CD4-positive, alpha-beta T cell (primary cell): ENCODE measurements around the gene SLC1A7. TPM values are rescaled to one million over a fixed set of nuclear protein-coding genes. Genes with fewer than 3 reads are reported as not detected.

Experiments used
- ATAC-seq: fragments of 200-7000 bp; cut with Tn5 transposase; one replicate; pipeline ENCODE4 v1.10.0; 2022; ENCODE audit warnings: mild to moderate bottlenecking; ENCODE audit not compliant: poor library complexity
- CTCF ChIA-PET: fragments of 350-600 bp; sonication (Branson Sonifier 250); formaldehyde crosslinking; loops from one replicate; lab custom pipeline; 2021; ENCODE audit warnings: antibody characterized with exemption, inconsistent platforms; lab: Charles Lee
- POLR2A ChIA-PET: fragments of 350-600 bp; sonication (Branson Sonifier 250); formaldehyde crosslinking; loops from one replicate; lab custom pipeline; 2021; ENCODE audit warnings: antibody characterized with exemption, inconsistent platforms; lab: Charles Lee
- DNase-seq, 14 experiments: peaks; one replicate each; pipeline ENCODE4 v3.0.0-alpha.2; 2013 to 2020; ENCODE audit warnings: mixed read lengths in 2 of 14
- H3K27ac ChIP-seq, 2 donors: one replicate each; pipeline versions ENCODE4 v1.5.1 to v1.7.0; 2013; ENCODE audit warnings: low read length in 2 of 2, low read depth in 1 of 2, mild to moderate bottlenecking in 1 of 2
- H3K27me3 ChIP-seq, 2 experiments: 1 replicate in 1 of 2; 2 replicates in 1 of 2; pipeline versions ENCODE4 v1.6.1 to v1.7.0; 2013; ENCODE audit warnings: low read length in 2 of 2, control low read depth in 1 of 2, mild to moderate bottlenecking in 1 of 2, moderate library complexity in 1 of 2; ENCODE audit not compliant: insufficient read depth in 2 of 2, control insufficient read depth in 1 of 2
- H3K36me3 ChIP-seq: one replicate; pipeline ENCODE4 v1.6.1; 2013; ENCODE audit warnings: low read length, control low read depth; ENCODE audit not compliant: insufficient read depth
- H3K4me1 ChIP-seq: one replicate; pipeline ENCODE4 v1.6.1; 2013; ENCODE audit warnings: low read length, control low read depth; ENCODE audit not compliant: insufficient read depth
- H3K4me3 ChIP-seq: one replicate; pipeline ENCODE4 v1.5.1; 2013; ENCODE audit warnings: mild to moderate bottlenecking, low read length, moderate library complexity
- H3K9me3 ChIP-seq, 2 experiments: 1 replicate in 1 of 2; 2 replicates in 1 of 2; pipeline versions ENCODE4 v1.6.1 to v1.7.0; 2013; ENCODE audit warnings: low read length in 2 of 2, mild to moderate bottlenecking in 2 of 2, control low read depth in 1 of 2, moderate library complexity in 1 of 2; ENCODE audit not compliant: control insufficient read depth in 1 of 2, insufficient read depth in 1 of 2
- H3K27ac Mint-ChIP-seq: one replicate; pipeline ENCODE4 v1.8.0; 2020; ENCODE audit warnings: mixed read lengths
- H3K27me3 Mint-ChIP-seq: one replicate; pipeline ENCODE4 v1.8.0; 2021; ENCODE audit warnings: mixed read lengths
- H3K36me3 Mint-ChIP-seq: one replicate; pipeline ENCODE4 v1.8.0; 2021; ENCODE audit warnings: low read depth, mixed read lengths
- H3K4me1 Mint-ChIP-seq: one replicate; pipeline ENCODE4 v1.8.0; 2021; ENCODE audit warnings: low read depth, mixed read lengths
- H3K4me3 Mint-ChIP-seq: one replicate; pipeline ENCODE4 v1.8.0; 2020; ENCODE audit warnings: mild to moderate bottlenecking, mixed read lengths
- H3K9me3 Mint-ChIP-seq: one replicate; pipeline ENCODE4 v1.8.0; 2020; ENCODE audit warnings: mixed read lengths
- CTCF ChIP-seq: fragments of 200-600 bp; IDR thresholded peaks from one replicate; pipeline ENCODE4 v1.8.0; 2022; ENCODE audit warnings: antibody characterized with exemption, mild to moderate bottlenecking
- intact Hi-C, 2 experiments: fragments of 100-400 bp; cut with DNase I in 1 of 2; cut with micrococcal nuclease in 1 of 2; formaldehyde crosslinking; loops; one replicate each; pipeline versions ENCODE4 v1.15.1 to v1.9.0; 2023 to 2025; cut with DNase I, micrococcal nuclease
- total RNA-seq, 174 experiments: library from RNA in 2 of 174; stranded (reverse) in 2 of 174; gene quantifications; one replicate each; pipeline ENCODE4 v1.2.3 and lab custom pipeline; 2021 to 2026

SLC1A7 gene
- total RNA-seq, 2 experiments from 2014 or later: not detected

DNA sequence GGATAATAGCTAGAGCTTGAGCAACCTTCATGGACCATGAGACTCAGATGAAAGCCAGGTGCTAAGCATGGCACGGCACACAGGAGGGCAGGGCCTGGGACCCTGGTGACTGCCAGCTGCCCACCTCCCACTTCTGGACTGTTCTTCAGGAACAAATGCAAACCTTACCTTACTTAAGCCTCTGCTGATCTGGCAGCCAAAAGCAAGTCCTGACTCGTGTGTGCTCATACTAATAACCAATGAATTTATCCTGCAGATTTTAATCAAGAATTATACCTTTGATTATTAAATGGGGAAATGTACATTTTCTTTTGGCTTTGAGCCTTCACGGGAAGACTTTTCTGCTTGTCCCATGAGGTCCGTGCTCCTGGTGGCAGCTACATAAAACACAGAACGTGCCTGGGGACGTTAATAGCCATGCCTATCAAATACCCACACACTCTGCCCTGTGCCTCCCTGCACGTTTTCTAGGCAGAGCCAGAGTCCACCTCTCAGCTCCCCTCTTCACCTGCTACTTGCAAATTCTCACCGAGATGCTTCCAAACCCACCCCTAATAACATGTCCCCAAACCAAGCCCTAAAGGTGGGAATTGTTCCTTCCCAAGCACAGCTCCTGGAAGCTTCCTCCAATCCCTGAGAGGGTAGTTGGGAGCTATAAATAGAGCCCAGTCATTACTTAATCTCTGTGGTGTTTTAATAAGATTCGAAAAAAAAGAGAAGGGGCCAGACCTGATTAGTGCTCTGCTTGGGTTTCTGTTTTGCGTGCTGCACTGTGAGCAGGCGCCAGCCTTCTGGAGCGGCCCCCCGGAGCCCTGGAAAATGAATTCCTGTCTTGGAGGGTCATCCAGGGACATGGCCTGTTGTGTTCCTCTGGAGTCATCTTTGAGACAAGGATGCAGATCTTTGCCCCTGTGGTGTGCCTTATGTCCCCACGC, 33.5 kb downstream of the SLC1A7 start:
- H3K27ac Mint-ChIP-seq: no peak overlapping the region
- CTCF ChIA-PET: no interaction called here

DNA sequence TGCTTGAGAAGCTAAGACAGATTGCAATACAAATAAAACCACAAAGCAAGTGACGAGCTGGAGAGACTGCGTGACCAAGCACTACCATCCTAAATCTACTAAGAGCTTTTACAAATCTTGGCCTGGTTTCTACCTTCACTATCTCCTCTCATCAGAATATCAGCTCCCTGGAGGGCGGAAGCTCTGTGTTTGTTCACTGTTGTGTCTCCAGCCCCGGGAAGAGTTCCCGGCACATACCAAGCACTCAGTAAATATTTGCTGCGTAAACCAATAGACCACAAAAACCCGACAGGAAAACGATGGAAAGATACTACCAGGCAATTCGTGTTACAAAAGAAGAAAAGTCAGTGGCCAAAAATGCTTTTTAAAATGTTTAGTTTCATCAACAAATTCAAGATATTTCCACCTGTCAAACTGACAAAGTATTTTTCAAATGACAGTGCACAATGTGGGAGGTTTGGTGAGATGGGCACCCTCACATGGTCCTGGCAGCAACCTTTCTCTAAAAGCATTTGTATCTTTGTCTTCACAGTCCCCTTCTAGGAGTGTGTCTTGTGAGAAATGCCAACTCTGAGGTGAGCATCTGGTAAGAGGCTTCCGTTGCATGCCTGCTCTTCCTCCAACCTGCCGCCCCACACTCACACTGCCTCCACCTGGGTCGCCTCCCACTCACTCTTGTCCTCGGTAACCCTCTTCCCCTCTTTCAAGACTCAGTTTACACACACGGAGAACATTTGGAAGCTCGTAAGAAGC, 34.7 kb downstream of the SLC1A7 start:
- ChIA-PET CTCF (no interaction called here), POLR2A (interaction anchor here (0.7 kb wide), 1 partner anchor 40 kb away, joined by 4 read pairs; no protein-coding TSS in a partner anchor)
- TF ChIP-seq CTCF: no peak
- Histone ChIP-seq H3K27ac (no peak overlapping the region), H3K9me3 (peaks cover 0 to 3% of the 10 kb centered on the region in 2 experiments), H3K36me3 (no peaks in the 10 kb centered on the region), H3K4me3 (no peak overlapping the region), H3K4me1 (peaks cover 9% of the 10 kb centered on the region), H3K27me3 (no peaks in the 10 kb centered on the region)
- H3K4me1 Mint-ChIP-seq: peaks cover 16% of the 10 kb centered on the region
- no peak overlapping the region for H3K27ac Mint-ChIP-seq
- peaks cover 2% of the 10 kb centered on the region for H3K9me3 Mint-ChIP-seq
- ATAC-seq: peak; percentile 21
- intact Hi-C loops: no loop called here
- H3K4me3 Mint-ChIP-seq: peak overlapping the region; percentile 36
- no peaks in the 10 kb centered on the region for H3K36me3 Mint-ChIP-seq
- no peaks in the 10 kb centered on the region for H3K27me3 Mint-ChIP-seq
- no peak for DNase-seq

More for the DNA sequence above, 33.5 kb downstream of the SLC1A7 start:
- Histone ChIP-seq H3K27ac (no peak overlapping the region), H3K4me1 (peaks cover 9% of the 10 kb centered on the region), H3K27me3 (no peaks in the 10 kb centered on the region), H3K4me3 (no peak overlapping the region), H3K9me3 (peaks cover 0 to 5% of the 10 kb centered on the region in 2 experiments), H3K36me3 (no peaks in the 10 kb centered on the region)
- DNase-seq (no peak), ATAC-seq (no peak)
- Mint-ChIP-seq H3K4me3 (no peak overlapping the region), H3K9me3 (peaks cover 2% of the 10 kb centered on the region), H3K4me1 (peaks cover 16% of the 10 kb centered on the region), H3K27me3 (no peaks in the 10 kb centered on the region), H3K36me3 (no peaks in the 10 kb centered on the region)
- intact Hi-C loops: no loop called here
- POLR2A ChIA-PET: no interaction called here
- no peak for TF ChIP-seq CTCF

GRCh38 chr1:53107090-53107489, 35.3 kb downstream of the SLC1A7 start:
- DNase-seq: no peak
- Mint-ChIP-seq H3K27ac (no peak overlapping the region), H3K4me1 (peaks cover 16% of the 10 kb centered on the region), H3K27me3 (no peaks in the 10 kb centered on the region), H3K9me3 (no peaks in the 10 kb centered on the region), H3K4me3 (no peak overlapping the region), H3K36me3 (no peaks in the 10 kb centered on the region)
- no peak for ATAC-seq
- Histone ChIP-seq H3K4me1 (peaks cover 9% of the 10 kb centered on the region), H3K27ac (no peak overlapping the region), H3K27me3 (no peaks in the 10 kb centered on the region), H3K9me3 (peaks cover 0 to under 1% of the 10 kb centered on the region in 2 experiments), H3K36me3 (no peaks in the 10 kb centered on the region), H3K4me3 (no peak overlapping the region)
- no peak for TF ChIP-seq CTCF
- ChIA-PET CTCF (no interaction called here), POLR2A (no interaction called here)
- intact Hi-C loops: no loop called here
